ENCODE measurements around the gene NBAS. TPM values are rescaled to one million over a fixed set of nuclear protein-coding genes. Genes with fewer than 3 reads are reported as not detected.
"Not testable (repeated sequence)": the region's sequence is repeated elsewhere in the genome, so short reads cannot be mapped to it uniquely, and the experiment has no call there.

Gene NBAS
- total RNA-seq, 1 donor from 2014 or later = 19.5 TPM

DNA sequence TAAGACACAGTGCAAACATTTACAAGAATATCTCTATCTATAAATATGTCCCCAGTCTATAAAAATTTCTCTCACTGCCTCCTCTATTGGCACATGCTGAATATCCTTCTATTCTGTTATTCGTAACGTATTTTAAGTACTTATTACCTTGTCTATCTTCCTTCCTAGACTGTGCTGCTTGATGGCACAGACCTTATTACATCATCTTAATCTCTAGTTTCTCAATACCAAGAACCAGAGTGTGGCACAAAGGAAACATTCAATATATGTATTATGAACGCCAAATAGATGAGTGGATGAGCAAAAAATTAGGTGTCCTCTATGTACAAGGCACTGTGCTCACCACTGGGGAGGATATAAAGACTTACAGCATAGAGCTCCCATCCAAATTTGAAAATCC, 282.8 kb downstream of the NBAS start:
- DNase-seq (ENCODE audit: low spot score) = no peak

DNA sequence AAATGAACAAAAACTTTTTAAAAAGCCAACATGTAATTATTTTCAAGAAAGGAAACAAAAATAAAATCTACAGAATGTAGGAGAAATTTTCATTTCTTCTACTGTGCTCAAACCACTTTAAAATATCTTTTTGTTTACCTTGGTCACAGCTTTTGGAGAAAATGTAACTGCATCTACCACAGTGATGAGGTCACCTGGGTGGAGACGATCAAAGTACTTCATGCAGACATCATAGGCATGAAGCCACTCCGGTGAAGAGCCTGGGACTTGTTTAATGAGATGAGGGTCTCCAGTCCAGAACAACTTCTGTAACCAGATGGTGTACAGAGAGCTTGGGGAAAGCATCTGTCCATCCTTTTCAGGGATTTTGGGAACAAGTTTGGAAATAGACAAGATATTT, 285.8 kb downstream of the NBAS start:
- DNase-seq (ENCODE audit: low spot score) (no peak), ATAC-seq (no peak)

More for the DNA sequence above, 282.8 kb downstream of the NBAS start:
- ATAC-seq = no peak

DNA sequence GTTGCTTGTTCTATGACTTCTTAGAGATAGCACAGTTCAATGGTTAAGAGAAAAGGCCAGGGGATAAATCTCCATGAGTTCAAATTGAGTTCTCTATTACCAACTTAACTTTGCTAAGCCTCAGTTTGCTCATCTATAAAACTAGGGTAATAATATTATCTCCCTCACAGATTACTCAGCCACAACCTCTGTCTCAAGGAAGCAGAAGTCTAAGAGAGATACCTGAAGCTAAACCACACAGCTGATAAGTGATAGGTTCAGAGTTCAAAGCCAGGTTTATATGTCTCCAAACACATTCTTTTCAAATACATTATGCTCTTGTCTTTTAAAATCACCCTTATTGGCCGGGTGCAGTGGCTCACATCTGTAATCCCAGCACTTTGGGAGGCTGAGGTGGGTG, 287.7 kb downstream of the NBAS start:
- ATAC-seq (no peak), DNase-seq (ENCODE audit: low spot score) (no peak)

DNA sequence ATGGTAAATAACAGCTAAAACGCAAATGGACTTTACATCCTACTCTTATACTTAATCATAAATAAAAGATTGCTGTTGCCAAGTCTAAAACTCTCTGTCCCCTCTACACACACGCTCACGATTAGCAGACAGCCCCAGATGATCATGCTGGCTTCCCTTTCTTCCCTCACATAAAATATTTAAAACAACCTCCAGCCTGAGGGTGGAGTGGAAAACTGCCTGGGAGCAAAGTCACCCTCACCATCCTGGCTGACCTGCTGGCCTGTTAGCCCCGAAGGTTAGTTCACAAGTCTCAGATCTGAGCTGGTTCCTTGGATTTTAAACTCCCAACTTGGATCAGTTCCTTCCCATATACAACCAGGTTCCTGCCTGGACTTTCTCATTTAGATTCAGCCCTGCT, 288.2 kb downstream of the NBAS start:
- no peak for ATAC-seq
- DNase-seq (ENCODE audit: low spot score) = no peak

DNA sequence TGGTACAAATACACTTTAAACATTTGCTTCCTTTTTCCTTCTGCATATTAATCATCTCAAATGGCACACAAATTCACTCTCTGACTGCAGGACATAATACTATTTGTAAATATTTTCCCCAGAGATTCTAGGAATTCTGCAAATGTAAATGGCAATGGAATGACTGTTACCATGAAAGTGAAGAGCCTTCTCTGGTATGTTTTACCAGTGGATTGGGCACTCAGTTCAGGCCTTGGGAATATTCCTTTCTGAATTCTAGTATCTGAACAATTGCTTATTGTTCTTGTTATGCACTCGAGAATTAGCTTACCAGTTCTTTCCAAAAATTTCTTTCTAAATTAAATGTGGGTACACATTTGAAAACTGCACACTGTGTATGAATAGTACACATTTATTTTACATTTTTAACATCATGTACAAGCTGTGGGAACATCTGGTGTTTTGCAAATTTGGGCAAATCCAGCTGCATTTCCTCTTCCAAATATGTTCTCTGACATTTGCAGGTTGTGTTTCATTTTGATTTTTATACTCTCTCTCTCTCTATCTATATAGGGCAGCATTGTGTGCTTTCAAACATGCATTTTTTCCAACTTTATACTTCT, 289.1 kb downstream of the NBAS start:
- no peak for DNase-seq (ENCODE audit: low spot score)
- no peak for ATAC-seq

DNA sequence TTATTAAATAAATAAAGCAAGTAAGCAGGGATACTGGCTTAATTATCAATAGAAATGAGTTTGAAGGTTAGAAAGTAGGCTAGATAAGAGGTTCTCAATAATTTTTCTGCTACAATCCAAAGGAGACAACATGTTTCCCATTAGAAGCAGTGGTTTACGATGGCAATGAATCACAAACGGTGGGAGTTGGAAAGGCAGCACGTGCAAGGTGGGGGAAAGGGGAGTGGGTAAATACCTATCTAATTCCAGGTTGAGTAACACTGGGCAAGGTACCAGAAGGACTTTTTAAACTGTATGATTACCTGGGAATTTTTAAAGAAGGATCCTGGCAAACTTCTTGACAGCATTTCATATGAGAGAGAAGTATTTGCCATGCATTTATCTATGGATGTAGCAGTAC, 289.9 kb downstream of the NBAS start:
- DNase-seq (ENCODE audit: low spot score) = no peak
- ATAC-seq = no peak

DNA sequence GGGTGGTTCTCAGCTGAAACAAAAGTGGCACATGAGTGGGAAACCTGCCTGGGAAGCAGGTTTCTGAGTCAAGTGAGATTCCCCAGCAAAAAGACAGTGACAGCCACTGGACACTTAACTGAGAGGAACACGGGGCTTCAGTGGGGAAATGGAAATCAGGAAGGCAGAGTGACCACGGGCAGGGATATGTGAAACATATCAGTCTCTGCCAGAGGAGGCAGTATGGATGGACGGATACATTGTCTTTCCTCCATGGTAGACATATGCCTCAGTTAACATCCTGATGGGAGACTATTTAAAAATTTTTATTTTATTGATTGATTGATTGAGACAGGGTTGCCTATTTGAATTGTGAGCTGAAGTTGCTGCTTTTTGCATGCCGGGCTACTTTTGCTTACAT, 292.1 kb downstream of the NBAS start:
- no peak for DNase-seq (ENCODE audit: low spot score)
- no peak for ATAC-seq

DNA sequence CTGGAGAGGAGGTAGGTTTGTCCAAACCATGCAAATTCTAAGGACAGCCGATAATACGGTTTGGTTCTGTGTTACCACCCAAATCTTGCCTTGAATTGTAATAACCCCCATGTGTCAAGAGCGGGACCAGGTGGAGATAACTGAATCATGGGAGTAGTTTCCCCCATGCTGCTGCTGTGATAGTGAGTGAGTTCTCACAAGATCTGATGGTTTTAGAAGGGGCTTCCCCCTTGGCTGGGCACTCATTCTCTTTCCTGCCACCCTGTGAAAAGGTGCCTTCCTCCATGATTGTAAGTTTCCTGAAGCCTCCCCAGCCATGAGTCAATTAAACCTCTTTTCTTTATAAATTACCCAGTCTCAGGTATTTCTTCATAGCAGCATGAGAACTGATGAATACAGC, 295.2 kb downstream of the NBAS start:
- ATAC-seq (no peak), DNase-seq (ENCODE audit: low spot score) (no peak)

DNA sequence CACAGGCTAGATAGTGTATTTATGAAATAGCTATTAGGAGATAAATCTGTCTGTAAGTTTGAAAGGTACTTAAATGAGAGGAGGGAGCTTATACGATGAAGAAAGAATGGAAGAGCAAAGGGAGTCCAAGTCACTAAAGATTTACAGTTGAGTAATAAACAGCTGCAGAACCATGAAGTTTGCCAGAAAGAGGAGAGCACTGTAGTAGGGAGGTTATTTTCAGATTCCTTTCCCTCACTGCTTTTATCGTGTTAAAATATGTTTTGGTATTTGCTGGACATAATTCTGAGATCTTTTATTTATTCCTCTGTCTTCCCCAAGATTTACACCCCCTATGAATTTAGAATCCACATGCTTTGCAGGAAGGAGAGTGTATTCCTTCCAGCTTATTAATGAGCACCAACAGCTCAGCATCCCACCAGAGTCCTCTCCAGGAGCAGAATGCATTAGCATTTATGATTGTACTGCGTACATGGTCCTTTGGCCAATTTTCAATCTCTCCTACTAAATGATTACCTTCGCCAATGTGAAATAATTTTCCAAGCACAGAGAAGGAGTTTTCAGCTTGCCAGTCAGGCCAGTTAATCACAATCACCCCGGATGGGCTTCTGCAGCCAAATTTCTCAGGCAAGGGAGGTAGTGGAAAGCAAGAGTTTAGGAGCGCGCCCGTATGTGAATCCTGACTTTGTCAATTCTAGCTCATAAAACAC, 297.0 kb downstream of the NBAS start:
- DNase-seq (ENCODE audit: low spot score) (no peak), ATAC-seq (no peak)

DNA sequence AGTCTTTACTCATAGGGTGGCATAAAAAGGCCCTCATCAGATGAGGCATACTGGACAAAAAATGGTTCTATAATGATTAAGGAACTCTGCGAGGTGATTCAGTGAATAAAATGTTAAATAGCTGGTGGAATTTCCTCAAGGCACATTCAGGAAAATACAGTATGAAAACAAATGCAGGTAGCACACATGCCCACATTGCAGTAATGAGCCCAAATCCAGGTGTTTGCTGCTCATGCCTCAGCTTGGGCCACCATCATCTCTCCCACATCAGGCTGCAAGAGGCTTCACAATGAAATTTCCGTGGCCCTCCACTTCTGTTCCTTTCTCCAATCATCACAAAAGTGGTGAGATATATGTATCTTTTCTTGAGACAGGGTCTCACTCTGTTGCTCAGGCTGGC, 298.3 kb downstream of the NBAS start:
- ATAC-seq = no peak
- DNase-seq (ENCODE audit: low spot score) = no peak

DNA sequence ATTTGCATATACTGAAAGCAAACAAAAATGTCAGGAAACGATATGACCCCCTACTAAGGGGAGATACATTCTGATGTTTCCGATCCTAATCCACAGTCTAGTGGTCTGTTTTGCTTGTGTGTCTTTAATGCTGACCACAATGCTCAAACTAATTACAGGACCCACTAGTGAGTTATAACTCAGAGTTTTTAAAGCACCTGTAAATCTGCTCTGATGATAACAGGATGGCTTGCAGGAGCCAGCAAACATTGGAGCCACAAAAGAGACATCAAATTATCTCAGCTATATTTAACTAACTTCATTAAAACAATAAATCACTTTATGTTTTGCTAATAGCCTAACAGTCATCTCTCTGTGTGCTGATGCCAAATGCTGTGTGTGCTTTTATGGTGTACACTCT, 300.3 kb downstream of the NBAS start:
- DNase-seq (ENCODE audit: low spot score) (no peak), ATAC-seq (no peak)

DNA sequence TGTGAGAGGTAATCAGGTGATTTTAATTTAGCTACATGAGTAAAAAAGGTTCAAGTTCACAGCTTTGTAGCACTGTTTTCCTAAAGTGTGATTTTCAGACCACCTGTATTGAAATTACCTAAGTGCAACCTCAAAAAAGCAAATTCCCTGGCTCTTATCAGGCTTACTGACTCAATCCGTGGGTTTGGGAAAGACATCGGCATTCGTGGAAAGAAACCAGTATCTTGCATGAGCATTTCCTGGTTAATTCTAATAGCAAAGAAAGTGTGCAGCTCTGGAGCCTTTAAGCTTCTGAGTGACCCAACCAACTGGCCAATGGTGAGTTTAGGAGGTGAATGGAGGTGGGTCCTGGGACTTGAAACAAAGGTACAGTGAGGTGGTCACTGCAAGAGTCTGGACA, 300.9 kb downstream of the NBAS start:
- DNase-seq (ENCODE audit: low spot score) (no peak), ATAC-seq (no peak)

DNA sequence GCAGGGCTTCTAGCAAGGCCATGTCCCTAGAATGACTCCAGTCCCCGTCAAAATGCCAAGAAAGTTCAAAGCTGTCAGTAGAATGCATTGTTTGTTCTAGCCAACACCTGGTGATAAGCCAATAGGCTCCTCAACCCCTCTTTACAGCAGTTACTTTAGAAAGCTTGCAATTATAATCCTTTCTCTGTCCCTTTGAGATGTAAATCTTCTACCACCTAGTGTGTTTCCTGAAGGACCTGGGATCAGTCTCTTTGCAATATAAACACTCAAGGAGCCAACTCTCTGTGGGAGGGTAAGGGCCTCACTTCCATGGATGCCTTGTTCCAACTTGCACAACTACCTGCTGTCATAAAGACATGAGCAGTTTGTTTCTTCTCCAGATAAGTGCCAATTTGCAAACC, 301.8 kb downstream of the NBAS start:
- DNase-seq (ENCODE audit: low spot score) (no peak), ATAC-seq (peak; percentile 87)

DNA sequence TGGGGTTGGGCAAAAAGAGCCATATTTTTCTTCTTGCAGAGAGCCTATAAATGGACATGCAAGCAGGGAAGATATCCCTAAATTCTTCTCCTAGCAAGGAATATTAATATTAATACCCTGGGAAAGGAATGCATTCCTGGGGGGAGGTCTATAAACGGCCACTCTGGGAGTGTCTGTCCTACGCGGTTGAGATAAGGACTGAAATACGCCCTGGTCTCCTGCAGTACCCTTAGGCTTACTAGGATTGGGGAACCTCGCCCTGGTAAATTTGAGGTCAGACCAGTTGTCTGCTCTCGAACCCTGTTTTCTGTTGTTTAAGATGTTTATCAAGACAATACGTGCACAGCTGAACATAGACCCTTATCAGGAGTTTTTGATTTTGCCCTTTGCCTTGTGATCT, 302.7 kb downstream of the NBAS start:
- not testable (repeated sequence) for ATAC-seq; DNase-seq (ENCODE audit: low spot score)

DNA sequence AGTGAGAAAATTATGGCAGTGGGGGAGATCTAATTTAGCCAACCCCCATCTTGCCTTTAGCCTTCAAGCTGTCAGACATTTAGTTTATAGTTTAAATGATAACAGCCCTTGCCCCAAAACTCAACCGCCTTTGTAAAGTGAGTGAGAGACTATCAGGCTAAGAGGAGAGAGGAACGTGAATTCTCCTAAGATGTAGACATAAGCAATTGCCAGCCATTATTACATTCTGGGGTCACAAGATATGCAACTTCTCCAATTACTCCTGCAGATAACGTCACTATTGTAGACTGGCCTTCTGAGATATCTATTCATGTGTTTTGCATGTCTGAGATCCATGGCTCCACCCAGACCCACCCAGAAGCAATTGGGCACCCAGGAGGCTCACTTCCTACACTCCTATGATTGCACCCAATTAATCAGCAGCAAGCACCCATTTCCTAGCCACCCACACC, 307.3 kb downstream of the NBAS start:
- ATAC-seq (no peak), DNase-seq (ENCODE audit: low spot score) (no peak)

DNA sequence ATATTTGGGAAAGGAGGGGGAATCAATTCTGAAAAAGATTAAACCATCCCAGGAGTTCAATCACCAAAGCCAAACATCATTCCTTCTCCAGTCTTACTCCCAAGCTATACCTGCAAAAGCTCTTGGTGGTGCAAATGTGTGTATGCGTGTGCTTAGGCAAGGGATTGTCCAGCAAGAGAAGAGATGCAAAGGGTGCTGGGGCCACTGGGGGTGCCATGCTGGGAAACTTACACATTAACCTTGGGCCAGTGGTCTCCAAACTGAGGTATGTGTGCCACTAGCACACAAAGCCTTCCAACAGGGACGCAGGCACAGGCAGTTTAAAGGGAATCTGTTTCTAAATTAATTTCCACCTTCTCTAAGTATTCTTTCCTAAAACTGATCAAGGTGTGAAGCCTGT, 307.9 kb downstream of the NBAS start:
- DNase-seq (ENCODE audit: low spot score) (no peak), ATAC-seq (no peak)

DNA sequence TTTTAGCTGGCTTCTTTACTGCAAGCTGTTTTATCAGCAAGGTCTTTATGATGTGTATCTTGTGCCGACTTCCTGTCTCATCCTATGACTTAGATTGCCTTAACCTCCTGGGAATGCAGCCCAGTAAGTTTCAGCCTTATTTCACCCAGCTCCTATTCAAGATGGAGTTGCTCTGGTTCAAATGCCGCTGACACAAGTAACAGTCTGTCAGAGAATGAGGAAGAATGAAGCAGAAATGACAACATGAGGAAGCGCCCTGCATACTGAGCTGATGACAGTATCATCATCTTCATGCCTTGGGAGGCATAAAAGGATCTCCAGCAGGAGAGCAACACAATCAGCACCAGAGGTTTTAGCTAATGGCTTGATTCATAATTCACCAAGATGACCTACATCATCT, 309.4 kb downstream of the NBAS start:
- ATAC-seq (no peak), DNase-seq (ENCODE audit: low spot score) (no peak)

DNA sequence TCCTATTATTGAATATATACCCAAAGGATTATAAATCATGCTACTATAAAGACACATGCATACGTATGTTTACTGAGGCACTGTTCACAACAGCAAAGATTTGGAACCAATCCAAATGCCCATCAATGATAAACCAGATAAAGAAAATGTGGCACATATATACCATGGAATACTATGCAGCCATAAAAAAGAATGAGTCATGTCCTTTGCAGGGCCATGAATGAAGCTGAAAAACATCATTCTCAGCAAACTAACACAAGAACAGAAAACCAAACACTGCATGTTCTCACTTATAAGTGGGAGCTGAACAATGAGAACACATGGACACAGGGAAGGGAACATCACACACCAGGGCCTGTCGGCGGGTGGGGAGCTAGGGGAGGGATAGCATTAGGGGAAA, 310.2 kb downstream of the NBAS start:
- not testable (repeated sequence) for ATAC-seq

DNA sequence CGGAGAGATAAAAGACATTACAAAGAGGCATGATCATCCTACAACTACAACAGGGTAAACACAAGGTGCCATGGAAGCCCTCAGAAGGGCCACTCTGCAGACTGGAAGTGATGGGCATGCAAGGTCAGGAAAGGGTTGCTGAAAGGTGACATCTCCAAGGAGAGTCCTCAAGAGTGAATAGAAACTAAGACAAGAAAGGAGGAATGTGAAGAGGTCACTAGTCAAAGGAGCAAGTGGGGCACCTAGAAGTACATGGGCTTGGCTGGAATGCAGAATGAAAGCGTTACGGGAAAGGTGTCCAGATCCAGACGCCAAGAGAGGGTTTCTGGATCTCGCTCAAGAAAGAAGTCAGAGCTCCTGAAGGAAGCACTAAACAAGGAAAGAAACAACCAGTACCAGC, 314.3 kb downstream of the NBAS start:
- DNase-seq (ENCODE audit: low spot score) (no peak), ATAC-seq (no peak)

More for the DNA sequence above, 310.2 kb downstream of the NBAS start:
- not testable (repeated sequence) for DNase-seq (ENCODE audit: low spot score)

DNA sequence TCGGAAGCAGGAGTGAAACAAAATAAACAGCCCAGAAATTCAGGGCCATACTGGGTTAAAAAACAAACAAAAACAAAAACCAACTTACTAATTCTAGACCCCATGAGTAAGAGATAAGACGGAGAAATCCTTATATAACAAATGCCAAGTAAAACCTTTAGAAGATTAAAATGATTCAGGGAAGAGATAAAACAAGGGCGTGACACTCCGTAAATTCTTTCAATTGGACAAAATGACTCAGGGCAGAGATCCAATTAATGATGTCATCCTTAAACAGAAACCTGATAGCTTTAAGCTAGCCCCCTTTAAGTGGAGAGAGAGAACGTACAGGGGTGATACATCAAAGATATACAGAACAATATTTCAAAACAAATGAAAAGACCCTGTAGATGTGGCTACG, 317.4 kb downstream of the NBAS start:
- DNase-seq (ENCODE audit: low spot score) (no peak), ATAC-seq (no peak)

DNA sequence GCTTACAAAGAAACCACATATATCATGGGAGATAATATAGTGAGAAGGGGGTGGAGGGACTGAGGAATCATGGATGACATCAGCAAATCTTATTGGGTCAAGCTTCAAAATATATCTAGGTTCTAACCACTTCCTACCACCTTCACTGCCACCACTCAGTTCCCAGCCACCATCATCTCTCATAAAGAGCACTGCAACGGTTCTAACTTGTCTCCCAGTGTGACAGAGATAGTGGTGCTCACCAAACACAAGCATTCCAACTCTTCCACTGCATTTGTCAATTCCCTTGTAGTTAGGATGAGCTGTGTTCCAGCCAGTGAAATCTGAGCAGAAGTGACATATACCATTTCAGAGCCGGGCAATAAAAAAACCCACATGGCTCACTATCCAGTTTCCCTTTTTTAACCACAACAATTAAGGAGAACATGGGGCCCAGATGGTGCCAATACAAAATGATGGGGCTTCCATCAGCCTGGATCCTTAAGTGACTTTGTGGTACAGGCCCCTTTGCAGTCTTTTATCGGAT, 318.1 kb downstream of the NBAS start:
- ATAC-seq (no peak), DNase-seq (ENCODE audit: low spot score) (no peak)

DNA sequence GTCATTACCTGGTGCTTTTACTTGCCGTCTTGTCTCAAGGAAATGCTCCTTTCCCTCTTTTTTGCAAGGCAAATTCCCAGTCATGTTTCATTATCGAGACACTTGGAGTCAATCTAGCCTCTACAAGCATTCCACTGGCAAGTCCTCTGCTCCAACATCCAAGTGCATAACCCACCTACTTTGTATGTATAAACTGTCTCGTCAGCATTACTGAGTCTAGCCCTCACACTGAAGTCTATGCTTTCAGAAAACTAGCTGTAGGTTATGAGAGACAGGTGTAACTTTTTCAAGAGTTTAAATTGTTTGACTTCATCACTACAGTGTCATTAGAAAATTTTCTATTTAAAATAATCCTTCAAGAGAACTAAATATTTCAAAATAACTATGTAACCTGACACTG, 319.2 kb downstream of the NBAS start:
- ATAC-seq (no peak), DNase-seq (ENCODE audit: low spot score) (no peak)

DNA sequence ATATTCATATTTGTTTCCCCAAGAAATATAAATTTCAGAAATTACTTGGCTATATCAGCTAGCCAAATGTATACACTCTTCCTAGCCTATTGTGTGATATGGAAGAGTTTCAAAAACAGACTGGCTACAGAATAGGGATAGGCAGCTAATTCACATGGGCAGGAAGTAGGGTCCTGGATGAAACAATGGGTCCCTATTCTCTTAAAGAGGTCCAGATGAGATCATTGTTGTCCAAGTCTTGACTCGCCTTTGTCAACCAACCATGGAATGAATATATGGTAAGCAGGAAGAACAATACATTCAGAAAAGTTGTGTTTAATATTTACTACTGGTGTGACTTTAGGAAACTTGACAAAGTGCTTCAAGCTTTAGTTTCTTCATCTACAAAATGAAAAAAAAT, 319.9 kb downstream of the NBAS start:
- no peak for ATAC-seq
- DNase-seq (ENCODE audit: low spot score) = no peak

Data from left lobe of liver (tissue), 2 donors.